ENCODE data around the gene JAML.

JAML gene

GRCh38 chr11:118224511-118225188, at the start of gene JAML:
Gene JAML (minus strand): TSS chr11:118225011. CDS start chr11:118214866, 10,145 bp downstream.
- in situ Hi-C loops (cut with HindIII; ENCODE audit: low sequenced_read_pairs) = loop anchor here (5.0 kb wide), 1 partner anchor 33 kb away; no protein-coding TSS in a partner anchor

- in situ Hi-C loops (cut with HindIII; ENCODE audit: low sequenced_read_pairs) = no loop called here
Measured at GRCh38 chr11:118274186-118274585, 49.4 kb upstream of the JAML start.

DNA sequence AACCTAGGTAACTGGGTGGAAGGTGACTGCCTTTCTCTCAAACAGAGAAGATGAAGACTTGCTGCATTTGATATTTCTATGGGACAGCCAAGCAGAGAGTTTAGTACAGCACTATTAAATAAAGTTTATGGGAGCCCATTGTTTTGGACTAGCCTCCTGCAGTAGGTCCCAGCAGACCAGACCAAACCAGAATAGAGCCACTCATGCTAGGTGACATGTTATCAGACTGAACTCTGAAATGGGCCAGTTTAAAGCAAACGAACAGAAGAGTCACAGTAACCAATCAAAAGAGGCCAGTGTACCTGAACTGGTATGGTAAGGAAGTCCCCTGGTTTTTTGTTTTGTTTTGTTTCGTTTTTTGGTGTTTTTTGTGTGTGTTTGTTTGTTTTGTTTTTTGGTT, 47.2 kb upstream of the JAML start:
- in situ Hi-C loops (cut with HindIII; ENCODE audit: low sequenced_read_pairs) = no loop called here

GRCh38 chr11:118267486-118267885, 42.7 kb upstream of the JAML start:
- in situ Hi-C loops (cut with HindIII; ENCODE audit: low sequenced_read_pairs) = no loop called here

DNA sequence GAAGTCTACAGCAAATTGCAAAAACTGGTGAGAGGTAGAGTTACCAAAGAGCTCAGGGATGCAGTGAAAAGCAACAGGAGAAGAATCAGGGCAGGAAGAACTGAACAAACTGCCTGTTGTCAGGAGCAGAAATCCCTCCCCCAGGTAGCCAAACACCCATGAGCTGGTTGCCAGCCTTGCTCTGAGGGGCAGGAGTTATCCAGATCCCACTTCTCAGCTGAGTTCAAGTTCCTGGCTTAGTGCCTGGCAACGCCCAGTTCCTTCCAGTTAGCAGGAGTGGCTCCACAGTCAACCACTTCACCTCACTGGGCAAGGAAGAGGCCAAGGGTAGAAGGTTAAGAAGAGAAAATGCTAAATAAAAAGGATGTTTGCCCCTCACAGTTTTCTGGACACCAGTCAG, 41.1 kb upstream of the JAML start:
- in situ Hi-C loops (cut with HindIII; ENCODE audit: low sequenced_read_pairs) = no loop called here

- in situ Hi-C loops (cut with HindIII; ENCODE audit: low sequenced_read_pairs) = no loop called here
Measured at GRCh38 chr11:118264569-118265465, 40.0 kb upstream of the JAML start.

DNA sequence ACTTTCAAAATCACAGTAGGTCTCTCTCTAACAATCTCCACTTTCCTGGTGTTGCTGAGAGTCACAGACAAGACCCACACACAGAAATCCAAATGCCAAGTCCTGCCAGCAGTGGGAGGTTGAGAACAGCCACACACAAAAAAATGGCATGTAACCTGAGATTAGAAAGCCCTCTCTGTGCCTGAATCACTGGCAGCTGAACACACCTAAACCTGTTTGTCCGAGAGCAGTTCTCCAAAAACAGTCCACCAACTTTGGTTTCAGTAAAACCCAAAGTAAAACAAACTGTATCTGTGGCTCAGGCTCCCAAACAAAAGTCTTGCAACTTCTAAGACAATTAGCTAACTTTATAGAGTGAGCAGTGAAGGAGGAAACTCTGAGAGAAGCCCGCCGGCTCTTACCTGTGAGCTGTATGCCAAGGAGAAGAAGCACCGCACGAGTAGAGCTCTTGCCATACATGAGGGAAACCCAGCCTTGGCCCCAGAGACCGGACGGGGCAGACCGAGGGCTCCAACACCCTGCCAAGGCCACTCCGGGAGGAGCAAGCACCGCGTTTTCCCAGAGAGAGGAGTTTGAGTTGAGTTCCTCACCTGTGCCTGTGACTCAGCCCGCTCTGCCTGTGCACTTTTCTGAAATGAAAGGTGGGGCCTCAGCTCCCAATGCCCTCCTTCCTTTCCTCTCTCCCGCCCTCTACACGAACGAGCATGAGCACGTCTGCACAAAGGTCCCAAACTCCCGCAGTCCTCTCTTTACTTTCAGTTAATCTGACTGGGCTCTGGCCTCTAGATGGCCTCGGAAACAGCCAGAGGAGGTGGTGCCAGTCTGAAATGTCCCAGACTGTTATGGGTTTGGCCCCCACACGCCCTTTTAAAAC, 39.1 kb upstream of the JAML start, which contains the start of gene MPZL2:
MPZL2 (minus strand) TSS at position 603 of the 874 bp plus-strand sequence; CDS start at position 459, 144 bp downstream.
- in situ Hi-C loops (cut with HindIII; ENCODE audit: low sequenced_read_pairs) = no loop called here

- in situ Hi-C loops (cut with HindIII; ENCODE audit: low sequenced_read_pairs) = no loop called here
Measured at GRCh38 chr11:118263112-118263511, 38.3 kb upstream of the JAML start.

- in situ Hi-C loops (cut with HindIII; ENCODE audit: low sequenced_read_pairs) = no loop called here
Measured at GRCh38 chr11:118260353-118260752, 35.5 kb upstream of the JAML start.

- in situ Hi-C loops (cut with HindIII; ENCODE audit: low sequenced_read_pairs) = loop anchor here (5.0 kb wide), 2 partner anchors 37 to 87 kb away; no protein-coding TSS in a partner anchor
Measured at GRCh38 chr11:118259138-118259537, 34.3 kb upstream of the JAML start.

GRCh38 chr11:118258410-118258809, 33.6 kb upstream of the JAML start:
- in situ Hi-C loops (cut with HindIII; ENCODE audit: low sequenced_read_pairs) = loop anchor here (5.0 kb wide), 2 partner anchors 36 to 86 kb away; no protein-coding TSS in a partner anchor

GRCh38 chr11:118252688-118253087, 27.9 kb upstream of the JAML start:
- in situ Hi-C loops (cut with HindIII; ENCODE audit: low sequenced_read_pairs) = no loop called here

DNA sequence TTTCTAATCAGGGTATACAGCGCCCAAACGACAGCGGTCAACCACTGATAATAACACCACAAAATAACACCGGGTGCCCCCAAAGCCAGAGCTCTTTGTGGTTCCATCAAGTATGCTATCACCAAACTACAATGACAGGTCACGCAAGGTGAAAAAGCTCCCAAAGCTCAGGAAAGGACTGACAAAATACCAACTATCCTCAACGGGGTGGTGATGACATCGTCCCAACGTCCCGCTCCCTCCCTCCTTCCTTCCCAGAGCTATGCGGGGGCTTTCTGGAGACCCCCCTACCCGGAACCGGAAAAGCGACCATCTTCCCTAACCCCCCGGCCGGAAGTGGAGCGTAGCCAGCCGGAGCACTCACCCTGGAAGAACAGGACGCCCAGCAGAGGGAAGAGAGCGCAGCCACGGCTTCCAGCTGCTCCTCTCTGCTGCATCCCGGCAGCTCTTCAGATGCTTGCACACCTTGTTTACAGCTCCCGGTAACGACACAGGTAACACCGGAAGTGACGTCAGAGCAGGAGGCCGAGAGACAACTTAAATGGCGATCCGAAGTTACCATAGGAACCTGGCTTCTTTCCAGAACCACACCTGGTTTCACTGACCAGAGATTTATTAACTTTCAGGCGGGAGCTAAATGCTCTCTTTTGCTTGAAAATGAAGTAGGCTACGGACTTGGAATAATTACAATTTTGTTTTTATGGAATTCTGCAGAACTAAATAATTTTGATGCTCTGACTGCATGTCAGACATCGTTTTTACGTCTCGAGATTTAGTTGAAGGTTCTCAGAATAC, 27.2 kb upstream of the JAML start, which contains the start of gene MPZL3:
MPZL3 (minus strand) TSS at position 508 of the 795 bp plus-strand sequence; CDS start at position 437, 71 bp downstream.
- in situ Hi-C loops (cut with HindIII; ENCODE audit: low sequenced_read_pairs) = no loop called here

DNA sequence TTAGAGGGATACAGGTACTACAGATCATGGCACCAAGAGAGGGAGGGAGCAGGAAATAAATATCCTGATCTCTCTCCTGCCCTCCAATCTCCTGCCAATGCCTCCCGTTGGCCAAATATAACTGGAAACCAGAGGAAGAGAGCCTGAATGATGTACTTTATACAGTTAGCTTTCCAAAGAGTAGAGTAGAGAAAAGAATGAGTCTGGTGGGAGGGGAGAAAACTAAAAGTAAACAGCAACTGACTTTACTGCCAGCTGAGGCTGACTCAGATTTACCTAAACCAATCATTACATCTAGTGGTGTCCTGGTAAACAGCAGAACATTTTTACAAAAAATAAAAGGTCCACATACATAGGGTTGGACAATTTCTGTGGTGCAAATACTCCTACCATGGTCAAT, 22.2 kb upstream of the JAML start:
- in situ Hi-C loops (cut with HindIII; ENCODE audit: low sequenced_read_pairs) = no loop called here

DNA sequence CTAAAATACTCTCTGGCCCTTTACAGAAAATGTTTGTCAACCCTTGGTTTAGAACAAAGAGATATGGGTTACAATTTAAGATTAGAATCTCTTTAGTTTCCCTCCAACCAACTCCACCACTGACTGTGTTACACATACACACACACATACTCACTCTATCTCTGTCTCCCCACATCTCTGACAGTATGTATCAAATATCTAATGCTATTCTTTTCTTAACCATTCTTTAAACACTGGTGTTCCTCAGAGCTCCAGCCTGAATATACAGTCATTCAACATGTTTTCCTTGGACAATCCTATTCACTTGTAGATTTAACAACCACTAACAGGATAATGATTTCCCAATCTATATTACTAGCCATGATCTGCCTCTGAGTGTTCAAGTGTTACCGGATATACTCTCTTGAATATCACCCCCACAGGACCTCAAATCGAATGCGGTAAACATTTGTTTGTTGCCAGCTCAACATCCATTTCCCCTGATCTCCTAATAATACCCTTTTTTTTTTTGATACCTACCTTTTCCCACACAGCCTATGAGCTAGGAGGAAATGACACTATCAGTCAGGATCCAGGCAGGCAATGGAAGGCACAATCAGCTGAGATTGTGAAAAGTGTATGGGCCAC, 21.2 kb upstream of the JAML start:
- in situ Hi-C loops (cut with HindIII; ENCODE audit: low sequenced_read_pairs) = no loop called here

- in situ Hi-C loops (cut with HindIII; ENCODE audit: low sequenced_read_pairs) = no loop called here
Measured at GRCh38 chr11:118243993-118244762, 19.4 kb upstream of the JAML start.

DNA sequence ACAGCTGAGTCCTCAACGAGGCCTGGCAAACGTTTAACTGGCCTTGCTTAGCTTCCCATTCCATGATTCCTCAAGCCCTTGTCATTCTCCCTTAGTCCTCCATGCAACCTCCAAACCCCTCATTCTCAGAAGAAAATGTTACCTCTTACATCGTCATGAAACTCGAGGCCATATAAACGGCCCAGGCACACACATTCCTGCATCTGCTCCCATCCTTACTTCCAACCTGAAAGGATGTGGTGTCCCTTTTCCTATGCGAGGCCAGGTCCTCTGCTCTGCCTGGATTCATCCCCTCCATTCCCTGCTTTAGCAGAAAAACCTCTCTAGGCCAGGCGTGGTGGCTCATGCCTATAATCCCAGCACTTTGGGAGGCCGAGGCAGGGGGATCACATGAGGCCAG, 18.4 kb upstream of the JAML start:
- in situ Hi-C loops (cut with HindIII; ENCODE audit: low sequenced_read_pairs) = no loop called here

DNA sequence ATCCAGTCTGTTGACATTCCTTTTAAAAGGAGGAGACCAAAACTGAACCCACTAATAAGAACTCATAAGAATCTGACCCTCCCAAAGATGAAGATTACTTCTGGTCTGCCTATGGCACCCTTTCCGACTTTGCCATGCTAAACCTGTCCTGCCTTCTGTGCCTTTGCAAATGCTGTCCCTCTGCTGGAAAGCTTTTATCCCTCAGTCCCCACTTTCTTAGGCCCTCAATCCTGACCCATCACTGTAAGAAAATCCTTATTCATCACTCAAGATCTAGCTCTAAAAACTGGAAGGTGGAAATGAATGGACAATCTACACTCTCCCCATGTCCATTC, 16.9 kb upstream of the JAML start:
- in situ Hi-C loops (cut with HindIII; ENCODE audit: low sequenced_read_pairs) = no loop called here

Measured in endothelial cell of hepatic sinusoid (primary cell).